HG03060 (cell line): ENCODE results near the gene BTBD9.

Experiments used
- ATAC-seq: cut with Tn5 transposase; IDR thresholded peaks from one replicate; pipeline ENCODE4 v1.9.1; 2021; ENCODE audit warnings: low read depth, moderate number of reproducible peaks; ENCODE audit not compliant: unreplicated experiment

BTBD9 gene

DNA sequence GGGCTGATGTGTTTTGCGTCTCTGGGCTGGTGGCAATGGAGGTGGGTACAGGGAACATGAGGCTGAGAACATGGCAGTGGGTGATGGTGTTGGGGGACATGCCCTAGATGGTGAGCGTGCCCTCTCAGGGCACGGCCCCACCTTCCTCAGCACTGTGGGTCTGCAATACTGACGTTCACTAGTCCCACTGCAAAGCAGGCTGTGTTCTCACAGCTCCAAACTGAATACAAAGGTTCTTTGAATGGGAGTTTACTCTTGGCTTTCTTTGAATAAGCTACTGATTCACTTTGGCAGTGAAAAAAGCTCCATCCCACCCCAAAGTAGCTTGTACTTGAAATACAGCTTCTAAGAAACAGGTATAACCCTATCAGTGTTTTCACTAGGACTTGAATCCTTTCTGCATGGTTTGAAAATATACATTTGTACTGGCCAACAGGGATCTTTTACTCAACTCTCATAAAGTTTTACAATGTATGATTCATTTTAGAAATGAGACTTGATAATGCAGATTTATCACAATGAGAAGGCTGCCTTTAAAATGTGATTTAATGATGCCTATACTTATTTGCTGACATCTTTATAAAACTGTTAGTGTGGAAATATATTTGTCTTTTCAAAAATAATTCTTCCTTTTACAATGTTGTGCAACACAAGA, 419.5 kb downstream of the BTBD9 start:
- no peak for ATAC-seq

GRCh38 chr6:38218235-38218634, 421.5 kb downstream of the BTBD9 start:
- ATAC-seq, result no peak

GRCh38 chr6:38216451-38216850, 423.3 kb downstream of the BTBD9 start:
- no peak for ATAC-seq

DNA sequence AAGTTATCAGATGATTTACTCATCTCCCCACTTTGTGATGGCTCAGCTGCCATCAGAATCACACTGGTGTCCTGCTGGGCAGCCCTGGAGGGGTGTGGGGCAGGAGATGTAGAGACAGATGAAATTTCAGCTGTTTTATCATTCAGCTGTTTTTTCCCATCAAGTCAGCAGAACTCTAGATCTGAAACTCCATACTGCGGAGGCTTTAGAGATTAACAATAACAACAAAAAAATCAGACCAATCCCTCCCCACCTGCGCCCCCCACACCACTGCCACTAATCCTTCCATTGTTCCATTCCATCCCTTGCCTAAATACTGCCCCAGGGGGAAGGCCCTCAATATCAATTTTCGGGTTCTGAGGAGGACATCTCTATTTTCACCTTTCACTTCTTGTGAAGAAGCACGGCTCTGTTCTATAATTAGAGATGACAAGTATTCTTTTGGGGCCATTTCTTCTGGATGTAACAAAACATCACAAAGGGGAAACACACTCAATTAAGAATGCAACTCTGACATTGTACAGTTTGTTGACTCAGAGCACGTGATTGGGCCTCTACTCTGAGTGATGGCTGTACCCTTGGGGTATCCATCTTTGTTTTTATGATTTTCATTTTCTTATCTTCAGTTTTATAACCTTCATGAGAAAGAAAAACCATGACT, 423.9 kb downstream of the BTBD9 start:
- no peak for ATAC-seq

- ATAC-seq, result no peak
Measured at GRCh38 chr6:38215225-38215624, 424.5 kb downstream of the BTBD9 start.

DNA sequence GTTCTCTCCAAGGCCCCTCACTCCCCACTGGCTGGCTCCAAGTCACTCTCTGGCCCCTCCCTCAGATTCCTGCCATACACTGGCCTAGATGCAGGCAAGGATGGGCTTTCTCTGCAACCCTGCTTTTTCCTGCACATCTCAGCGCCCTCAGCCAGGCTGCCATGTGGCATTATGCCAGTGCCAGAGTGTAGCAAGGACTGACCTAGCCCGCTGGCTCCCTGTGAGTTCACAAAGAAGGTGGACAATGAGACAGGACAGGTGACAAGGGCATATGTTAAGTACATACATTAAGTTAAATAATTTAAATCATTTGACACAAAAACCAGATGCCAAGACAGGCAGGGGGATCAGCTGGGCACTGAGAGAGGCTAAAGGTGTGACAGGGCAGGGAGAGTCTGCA, 425.6 kb downstream of the BTBD9 start:
- no peak for ATAC-seq

DNA sequence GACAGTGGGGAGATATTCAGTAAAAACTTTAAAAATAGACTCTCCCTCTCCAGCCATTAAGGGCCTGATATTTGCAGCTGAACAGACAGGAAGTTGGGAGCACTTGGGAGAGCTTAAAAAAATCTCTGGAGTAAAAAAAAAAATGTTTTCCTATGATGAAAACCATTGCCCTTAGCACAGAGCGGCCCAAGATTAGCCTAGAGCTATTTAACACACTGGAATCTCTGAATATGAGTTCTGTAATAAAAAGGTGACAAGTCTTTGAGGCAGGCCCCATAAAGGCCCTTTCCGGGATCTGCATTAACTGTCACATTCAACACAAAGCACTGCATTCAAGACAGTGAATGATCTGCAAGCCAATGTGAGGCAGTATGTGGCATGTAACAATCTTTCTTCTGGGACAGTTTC, 426.5 kb downstream of the BTBD9 start:
- ATAC-seq, result no peak

DNA sequence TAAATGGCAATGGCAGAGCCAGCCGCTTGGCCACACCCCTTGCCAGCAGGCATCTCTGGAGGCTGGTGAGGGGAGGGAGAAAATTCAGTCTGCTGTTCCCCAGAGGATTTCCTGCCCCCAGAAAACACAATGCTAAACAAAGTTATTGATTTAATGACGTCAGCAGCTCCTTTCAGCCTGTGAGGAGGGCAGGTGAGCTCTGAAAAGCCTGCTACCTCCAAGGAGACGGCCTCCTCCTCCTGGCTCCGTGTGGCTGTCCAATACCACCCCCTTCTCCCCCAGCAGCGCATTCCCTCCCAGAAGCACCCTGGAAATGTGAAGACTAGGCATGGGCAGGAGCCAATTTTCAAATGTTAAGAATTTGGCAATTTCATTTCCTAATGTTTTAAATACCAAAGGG, 427.1 kb downstream of the BTBD9 start:
- ATAC-seq, result no peak

GRCh38 chr6:38212116-38212515, 427.6 kb downstream of the BTBD9 start:
- no peak for ATAC-seq

DNA sequence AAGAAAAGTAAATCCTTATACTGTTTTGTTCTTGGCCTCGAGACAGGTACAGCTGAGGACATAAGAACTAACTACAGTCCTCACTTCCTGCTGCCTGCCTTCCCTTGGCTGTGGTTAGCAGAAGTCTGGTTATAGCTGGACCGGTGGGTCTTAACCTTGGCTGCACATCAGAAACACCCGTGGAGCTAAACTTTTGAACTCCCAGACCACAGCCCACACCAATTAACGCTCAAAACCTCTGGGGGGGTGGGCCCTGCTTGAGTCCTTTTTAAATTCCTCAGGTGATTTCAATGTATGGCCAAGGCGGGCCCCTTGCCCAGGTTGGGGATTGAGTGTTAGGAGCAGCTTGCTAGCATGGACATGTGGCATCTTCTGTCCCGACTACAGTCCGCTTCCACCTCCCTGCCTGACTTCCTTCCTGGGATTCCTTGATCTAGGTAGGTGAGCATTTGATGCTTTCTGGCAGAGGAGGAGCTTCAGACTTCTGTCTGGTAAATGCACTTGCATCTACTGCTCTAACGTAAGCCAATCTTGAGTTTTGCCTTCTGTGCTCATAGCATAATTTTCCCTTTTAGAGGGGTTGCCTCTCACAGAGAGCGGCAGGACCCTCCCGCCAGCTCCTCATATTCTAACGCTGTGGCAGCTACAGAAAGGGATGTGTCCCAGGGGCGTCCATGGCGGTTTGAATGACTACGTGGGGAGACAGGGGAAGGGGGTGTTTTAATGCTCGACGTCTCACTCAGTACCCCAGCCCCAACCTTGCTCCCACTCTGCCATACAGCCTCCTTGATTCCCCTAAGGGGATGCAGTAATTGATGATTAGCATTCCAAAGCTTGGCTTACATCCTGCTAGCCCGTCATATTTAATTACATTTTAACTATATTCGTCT, 430.1 kb downstream of the BTBD9 start:
- ATAC-seq, result no peak

DNA sequence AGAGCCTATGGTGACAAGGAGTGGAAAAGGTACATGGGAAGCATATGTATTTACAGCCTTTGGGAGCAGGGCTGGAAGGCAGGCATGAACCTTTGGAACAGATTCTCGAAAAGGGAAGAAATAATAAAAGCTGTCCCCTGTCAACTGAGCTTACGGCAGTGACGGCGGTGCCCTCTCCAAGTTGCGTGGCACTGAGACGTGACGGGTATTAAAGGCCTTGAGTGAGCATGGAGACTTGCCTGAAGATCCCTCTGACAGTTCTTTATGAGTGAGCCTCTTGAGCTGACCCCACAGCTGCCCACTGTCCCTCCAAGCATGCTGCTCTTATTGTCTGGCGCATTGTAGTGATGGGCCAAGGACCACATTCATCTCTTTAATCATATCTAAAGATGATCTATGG, 431.7 kb downstream of the BTBD9 start:
- ATAC-seq, result no peak

GRCh38 chr6:38207375-38207774, 432.4 kb downstream of the BTBD9 start:
- ATAC-seq, result no peak

DNA sequence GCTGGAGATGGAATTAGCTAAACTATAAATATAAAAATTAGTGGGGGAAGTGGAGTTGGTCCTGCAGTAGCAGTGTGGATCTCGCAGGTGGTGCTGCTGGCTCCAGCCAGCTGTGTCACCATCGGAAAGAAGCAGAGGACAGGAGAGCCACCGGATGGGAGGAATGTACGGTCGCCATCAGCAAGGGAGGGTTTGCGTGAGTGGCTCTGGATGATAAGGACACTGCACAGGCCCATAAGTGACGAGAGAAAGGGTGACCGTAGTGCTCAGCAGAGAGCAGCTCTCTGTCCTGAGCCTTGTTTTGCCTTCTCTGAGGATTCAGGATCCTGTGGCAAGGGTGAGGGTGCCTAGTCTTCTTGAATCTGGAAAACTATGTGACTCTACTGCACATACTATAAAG, 441.5 kb downstream of the BTBD9 start:
- ATAC-seq, result no peak

GRCh38 chr6:38195113-38195635, 444.6 kb downstream of the BTBD9 start:
- ATAC-seq, result no peak

GRCh38 chr6:38194589-38194988, 445.1 kb downstream of the BTBD9 start:
- ATAC-seq, result no peak

DNA sequence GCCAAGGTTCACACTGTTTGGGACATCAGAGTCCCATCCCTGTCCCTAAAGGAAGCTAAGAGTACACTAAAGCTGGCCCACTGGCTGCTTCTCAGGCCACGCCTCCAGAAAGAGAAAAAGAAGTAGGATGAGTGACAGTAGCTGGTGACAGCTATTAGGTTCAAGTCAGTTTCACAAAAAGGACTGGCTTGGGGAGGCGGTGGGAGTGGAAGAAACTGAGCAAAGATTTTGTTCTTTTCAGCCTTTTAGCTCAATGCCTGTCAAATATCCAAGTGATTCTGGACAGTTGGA, 445.5 kb downstream of the BTBD9 start:
- ATAC-seq, result no peak

GRCh38 chr6:38193481-38194281, 446.0 kb downstream of the BTBD9 start:
- ATAC-seq, result no peak

- no peak for ATAC-seq
Measured at GRCh38 chr6:38193051-38193450, 446.7 kb downstream of the BTBD9 start.

DNA sequence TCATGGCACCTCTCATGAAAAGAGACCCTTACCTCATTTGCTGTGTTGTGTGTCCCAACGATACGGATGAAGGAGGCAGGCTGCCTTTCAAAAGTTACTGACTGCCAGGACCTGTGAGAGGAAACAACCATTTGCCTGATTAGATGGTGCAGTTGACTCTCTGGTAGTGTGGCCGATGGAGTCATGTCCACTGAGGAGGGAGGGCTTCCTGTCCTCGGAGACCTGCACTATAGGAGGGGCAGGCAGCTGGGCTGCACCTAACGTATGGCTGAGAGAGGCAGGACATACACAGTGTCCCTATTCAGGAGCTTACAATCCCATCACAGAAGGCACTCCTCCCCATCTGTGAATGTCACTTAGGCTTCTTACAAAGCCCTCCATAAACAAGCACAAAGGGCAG, 447.2 kb downstream of the BTBD9 start:
- ATAC-seq, result no peak

GRCh38 chr6:38192011-38192410, 447.7 kb downstream of the BTBD9 start:
- no peak for ATAC-seq

DNA sequence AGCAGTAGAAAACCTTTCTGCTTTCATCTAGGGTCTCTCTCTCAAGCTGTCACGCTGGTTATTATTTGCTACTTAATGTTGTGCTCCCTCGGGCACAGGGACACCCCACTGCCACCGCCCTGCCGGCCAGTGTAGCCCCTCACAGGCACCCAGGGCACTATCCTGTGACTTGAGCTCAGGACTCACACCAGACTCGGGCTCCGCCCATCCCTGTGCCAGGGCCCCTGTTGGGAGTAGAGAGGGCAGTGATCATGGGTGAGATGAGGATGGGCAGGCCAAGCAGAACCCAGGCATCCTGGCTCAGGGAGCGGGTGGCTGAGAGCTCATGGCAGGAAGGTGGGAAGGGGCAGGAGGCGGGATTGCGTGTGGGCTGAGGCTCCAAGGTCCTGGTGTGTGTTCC, 448.3 kb downstream of the BTBD9 start:
- no peak for ATAC-seq
